Neural crest cell (in vitro differentiated cells): ENCODE results near the gene FRK. TPM values are rescaled to one million over a fixed set of nuclear protein-coding genes. Genes with fewer than 3 reads are reported as not detected.
"Not testable (repeated sequence)": the region's sequence is repeated elsewhere in the genome, so short reads cannot be mapped to it uniquely, and the experiment has no call there.

ENCODE experiments used
- DNase-seq: peaks from one replicate; pipeline ENCODE4 v3.0.0; 2021; ENCODE audit warnings: low read depth, mixed read lengths, low spot score
- H3K27ac Mint-ChIP-seq: one replicate; pipeline ENCODE4 v1.8.0; 2021; ENCODE audit warnings: mild to moderate bottlenecking, mixed read lengths; ENCODE audit not compliant: unreplicated experiment
- H3K27me3 Mint-ChIP-seq: 2 replicates; pipeline ENCODE4 v1.8.0; 2021; ENCODE audit warnings: low read depth, mild to moderate bottlenecking, mixed read lengths
- H3K36me3 Mint-ChIP-seq: 2 replicates; pipeline ENCODE4 v1.8.0; 2021; ENCODE audit warnings: low read depth, mild to moderate bottlenecking, mixed read lengths
- H3K4me1 Mint-ChIP-seq: 2 replicates; pipeline ENCODE4 v1.8.0; 2021; ENCODE audit warnings: mixed read lengths
- H3K4me3 Mint-ChIP-seq: one replicate; pipeline ENCODE4 v1.8.0; 2021; ENCODE audit warnings: mild to moderate bottlenecking, mixed read lengths
- H3K9me3 Mint-ChIP-seq: 2 replicates; pipeline ENCODE4 v1.8.0; 2021; ENCODE audit warnings: mixed read lengths
- CTCF ChIP-seq: fragments of 200-600 bp; sonication (generic); conservative IDR thresholded peaks from 2 replicates; pipeline ENCODE4 v1.5.0; 2021; ENCODE audit warnings: antibody characterized with exemption, mild to moderate bottlenecking
- total RNA-seq: library from RNA; stranded (reverse); gene quantifications from 2 replicates; pipeline ENCODE4 v1.2.1, GENCODE V29; 2021

Gene FRK
- total RNA-seq, 1 donor from 2014 or later, result 0.12 TPM

DNA sequence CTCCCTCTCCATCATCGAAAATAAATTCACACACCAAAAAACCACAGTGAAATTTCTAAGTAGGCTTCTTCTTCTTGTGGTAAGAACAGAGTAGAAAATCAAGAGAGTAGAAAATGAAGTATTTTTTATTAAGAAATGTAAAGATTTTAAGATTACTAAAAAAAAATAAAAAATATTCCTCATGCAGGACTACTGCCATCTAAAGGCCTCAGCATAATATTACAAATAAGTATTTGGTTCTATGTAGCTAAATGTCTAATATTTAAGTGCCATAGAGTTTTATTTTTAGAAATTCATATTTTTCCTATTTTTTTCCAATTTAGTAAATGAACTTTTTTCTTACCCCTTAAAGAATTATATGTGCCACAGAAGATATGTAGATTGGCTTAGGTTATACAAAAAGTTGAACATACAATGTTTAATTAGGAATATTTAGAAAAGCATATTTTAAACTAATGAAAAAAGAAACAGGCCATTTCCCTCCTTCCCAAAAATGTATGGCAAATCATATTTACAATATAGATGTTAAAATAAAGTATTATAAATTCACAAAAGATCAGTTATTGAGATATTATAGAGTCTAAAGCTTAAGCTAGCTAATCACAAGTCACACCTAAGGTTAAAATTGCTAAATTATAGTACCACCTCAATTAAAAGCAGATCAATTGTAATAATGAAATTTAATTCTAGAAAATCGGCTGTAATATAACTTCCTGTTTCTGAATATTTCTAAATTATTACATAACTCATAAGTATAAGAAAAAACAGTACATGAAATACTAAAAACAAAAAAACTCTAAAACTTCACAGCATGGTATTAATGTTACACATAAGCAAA, 36.5 kb upstream of the FRK start:
- H3K9me3 Mint-ChIP-seq, result peaks cover 12% of the 10 kb centered on the region
- peak; percentile 76 for TF ChIP-seq CTCF
- H3K4me1 Mint-ChIP-seq, result peaks cover 17% of the 10 kb centered on the region
- no peaks in the 10 kb centered on the region for H3K27me3 Mint-ChIP-seq
- H3K4me3 Mint-ChIP-seq, result peak overlapping the region; percentile 51
- DNase-seq, result no peak
- no peaks in the 10 kb centered on the region for H3K36me3 Mint-ChIP-seq
- no peak overlapping the region for H3K27ac Mint-ChIP-seq

DNA sequence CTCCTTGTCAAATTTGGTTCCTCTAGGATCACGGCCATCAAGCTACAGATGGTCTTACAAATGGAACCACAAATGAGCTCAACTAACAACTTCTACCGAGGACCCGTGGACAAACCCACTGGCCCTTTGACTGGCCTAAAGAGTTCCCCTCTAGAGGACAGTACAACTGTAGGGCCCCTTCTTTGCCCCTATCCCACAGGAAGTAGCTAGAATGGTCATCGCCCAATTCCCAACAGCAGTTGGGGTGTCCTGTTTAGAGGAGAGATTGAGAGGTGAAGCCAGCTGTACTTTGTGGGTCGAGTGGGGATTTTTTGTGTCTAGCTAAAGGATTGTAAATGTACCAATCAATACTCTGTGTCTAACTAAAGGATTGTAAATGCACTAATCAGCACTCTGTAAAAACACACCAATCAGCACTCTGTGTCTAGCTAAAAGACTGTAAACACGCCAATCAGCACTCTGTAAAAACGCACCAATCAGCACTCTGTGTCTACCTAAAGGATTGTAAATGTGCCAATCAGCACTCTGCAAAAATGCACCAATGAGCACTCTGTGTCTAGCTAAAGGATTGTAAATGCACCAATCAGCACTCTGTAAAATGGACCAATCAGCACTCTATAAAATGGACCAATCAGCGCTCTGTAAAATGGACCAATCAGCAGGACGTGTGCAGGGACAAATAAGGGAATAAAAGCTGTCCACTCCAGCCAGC, 35.5 kb upstream of the FRK start:
- H3K4me1 Mint-ChIP-seq, H3K27ac Mint-ChIP-seq, H3K36me3 Mint-ChIP-seq, H3K4me3 Mint-ChIP-seq, DNase-seq, H3K27me3 Mint-ChIP-seq: not testable (repeated sequence)
- peaks cover 12% of the 10 kb centered on the region for H3K9me3 Mint-ChIP-seq

GRCh38 chr6:116094041-116094440, 33.4 kb upstream of the FRK start:
- peaks cover 17% of the 10 kb centered on the region for H3K9me3 Mint-ChIP-seq
- TF ChIP-seq CTCF, result no peak
- no peaks in the 10 kb centered on the region for H3K36me3 Mint-ChIP-seq
- DNase-seq, result no peak
- H3K4me1 Mint-ChIP-seq, result no peaks in the 10 kb centered on the region
- H3K27ac Mint-ChIP-seq, result no peak overlapping the region
- no peaks in the 10 kb centered on the region for H3K27me3 Mint-ChIP-seq
- H3K4me3 Mint-ChIP-seq, result no peak overlapping the region

- DNase-seq, result no peak
Measured at GRCh38 chr6:116090251-116090650, 29.6 kb upstream of the FRK start.

DNA sequence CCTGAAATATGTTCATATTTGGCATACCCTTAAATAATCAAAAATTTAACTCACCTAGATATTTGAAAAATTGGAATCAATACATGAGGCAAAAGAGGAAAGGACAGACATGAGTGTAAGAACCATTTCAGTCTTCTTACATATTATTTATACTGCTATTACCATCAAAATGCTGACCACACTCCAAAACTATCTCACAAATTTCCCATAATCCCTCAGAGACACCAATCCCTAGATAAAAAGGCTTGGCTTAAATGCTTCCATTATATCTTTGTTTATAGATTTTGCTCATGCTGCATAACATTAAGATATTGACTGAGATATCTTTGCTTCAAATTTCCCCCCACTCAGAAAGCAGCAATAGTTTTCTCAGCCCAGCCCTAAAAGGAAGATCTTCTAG, 28.3 kb upstream of the FRK start:
- Mint-ChIP-seq H3K36me3 (no peaks in the 10 kb centered on the region), H3K27ac (no peak overlapping the region), H3K27me3 (no peaks in the 10 kb centered on the region), H3K9me3 (peaks cover 5% of the 10 kb centered on the region), H3K4me1 (no peaks in the 10 kb centered on the region), H3K4me3 (no peak overlapping the region)
- DNase-seq, result no peak
- TF ChIP-seq CTCF, result no peak

More at GRCh38 chr6:116090251-116090650, 29.6 kb upstream of the FRK start:
- H3K27me3 Mint-ChIP-seq, result no peaks in the 10 kb centered on the region
- H3K9me3 Mint-ChIP-seq, result peaks cover 8% of the 10 kb centered on the region
- no peaks in the 10 kb centered on the region for H3K4me1 Mint-ChIP-seq
- H3K4me3 Mint-ChIP-seq, result no peak overlapping the region
- H3K27ac Mint-ChIP-seq, result no peak overlapping the region
- no peaks in the 10 kb centered on the region for H3K36me3 Mint-ChIP-seq
- TF ChIP-seq CTCF, result no peak
